GM21360 (cell line): ENCODE data around the gene TTLL9.

Experiments used
- ATAC-seq: cut with Tn5 transposase; IDR thresholded peaks from one replicate; pipeline ENCODE4 v1.9.1; 2021; ENCODE audit warnings: mild to moderate bottlenecking, moderate library complexity; ENCODE audit not compliant: unreplicated experiment

Gene TTLL9

GRCh38 chr20:31836853-31837608 is 33.4 kb upstream of the TTLL9 start:
- ATAC-seq, result no peak

- no peak for ATAC-seq
Measured at GRCh38 chr20:31837896-31838397, 32.5 kb upstream of the TTLL9 start.

GRCh38 chr20:31838646-31839292 is 31.7 kb upstream of the TTLL9 start:
- no peak for ATAC-seq

- no peak for ATAC-seq
Measured at GRCh38 chr20:31839782-31840487, 30.5 kb upstream of the TTLL9 start.

GRCh38 chr20:31840906-31841816 is 29.3 kb upstream of the TTLL9 start:
- no peak for ATAC-seq

GRCh38 chr20:31841928-31842327 is 28.5 kb upstream of the TTLL9 start:
- ATAC-seq, result no peak

- ATAC-seq, result no peak
Measured at GRCh38 chr20:31842471-31843157, 27.8 kb upstream of the TTLL9 start.

GRCh38 chr20:31843288-31843687 is 27.1 kb upstream of the TTLL9 start:
- ATAC-seq, result no peak

GRCh38 chr20:31843881-31844280 is 26.6 kb upstream of the TTLL9 start:
- no peak for ATAC-seq

- no peak for ATAC-seq
Measured at GRCh38 chr20:31844737-31845299, 25.6 kb upstream of the TTLL9 start.

- ATAC-seq, result no peak
Measured at GRCh38 chr20:31845300-31845863, 25.1 kb upstream of the TTLL9 start, which contains the start of gene FOXS1. Gene FOXS1 (minus strand): TSS chr20:31845604. CDS start chr20:31845542, 62 bp downstream.

GRCh38 chr20:31846793-31847138 is 23.7 kb upstream of the TTLL9 start:
- ATAC-seq, result no peak

GRCh38 chr20:31848088-31848999 is 22.1 kb upstream of the TTLL9 start:
- no peak for ATAC-seq

- no peak for ATAC-seq
Measured at GRCh38 chr20:31849306-31849930, 21.0 kb upstream of the TTLL9 start.

GRCh38 chr20:31851240-31851955 is 19.0 kb upstream of the TTLL9 start:
- ATAC-seq, result no peak

- no peak for ATAC-seq
Measured at GRCh38 chr20:31853481-31853880, 17.0 kb upstream of the TTLL9 start.

GRCh38 chr20:31856516-31856915 is 13.9 kb upstream of the TTLL9 start:
- no peak for ATAC-seq
